ENCODE measurements around the gene DIP2A. TPM values are rescaled to one million over a fixed set of nuclear protein-coding genes. Genes with fewer than 3 reads are reported as not detected.

DIP2A gene
- total and polyA plus RNA-seq, 2 experiments from 2014 or later: 18.5 to 36.3 TPM

DNA sequence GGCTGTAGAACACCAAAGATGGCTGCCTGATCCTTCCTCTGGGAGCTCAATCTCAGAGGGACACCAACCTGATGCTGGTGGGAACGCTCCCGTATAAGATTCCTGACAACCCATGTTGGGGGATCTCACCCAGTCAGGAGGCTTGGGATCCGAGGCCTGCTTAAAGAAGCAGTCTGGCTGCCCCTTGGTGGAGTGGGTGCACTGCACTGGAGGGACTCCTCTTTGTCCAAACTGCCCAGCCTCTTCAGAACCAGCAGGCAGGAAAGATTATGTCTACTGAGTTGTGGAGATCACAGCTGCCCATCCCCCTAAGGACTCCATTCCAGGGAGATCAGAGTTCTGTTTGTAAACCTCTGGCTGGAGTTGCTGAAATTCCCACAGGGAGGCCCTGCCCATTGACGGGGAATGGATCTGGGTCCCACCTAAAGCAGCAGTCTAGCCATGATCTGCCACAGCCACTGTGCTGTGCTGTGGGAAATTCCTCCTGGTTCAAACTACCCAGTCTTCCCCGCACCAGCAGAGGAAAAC, 123.2 kb downstream of the DIP2A start (continued):
- TF ChIP-seq JUNB (IDR thresholded peaks at IDR 0.05; ENCODE audit: unreplicated experiment): no peak
- TF ChIP-seq, protein P1, sequence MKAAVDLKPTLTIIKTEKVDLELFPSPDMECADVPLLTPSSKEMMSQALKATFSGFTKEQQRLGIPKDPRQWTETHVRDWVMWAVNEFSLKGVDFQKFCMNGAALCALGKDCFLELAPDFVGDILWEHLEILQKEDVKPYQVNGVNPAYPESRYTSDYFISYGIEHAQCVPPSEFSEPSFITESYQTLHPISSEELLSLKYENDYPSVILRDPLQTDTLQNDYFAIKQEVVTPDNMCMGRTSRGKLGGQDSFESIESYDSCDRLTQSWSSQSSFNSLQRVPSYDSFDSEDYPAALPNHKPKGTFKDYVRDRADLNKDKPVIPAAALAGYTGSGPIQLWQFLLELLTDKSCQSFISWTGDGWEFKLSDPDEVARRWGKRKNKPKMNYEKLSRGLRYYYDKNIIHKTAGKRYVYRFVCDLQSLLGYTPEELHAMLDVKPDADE (IDR thresholded peaks at IDR 0.05): no peak
- TF ChIP-seq EZH2phosphoT487 (IDR thresholded peaks at IDR 0.05; ENCODE audit: unreplicated experiment): no peak
- no peak for TF ChIP-seq EZH2 (IDR thresholded peaks at IDR 0.05; ENCODE audit: low read depth, unreplicated experiment)
- no peak for TF ChIP-seq STAT1 (IDR thresholded peaks at IDR 0.05; ENCODE audit: unreplicated experiment)

DNA sequence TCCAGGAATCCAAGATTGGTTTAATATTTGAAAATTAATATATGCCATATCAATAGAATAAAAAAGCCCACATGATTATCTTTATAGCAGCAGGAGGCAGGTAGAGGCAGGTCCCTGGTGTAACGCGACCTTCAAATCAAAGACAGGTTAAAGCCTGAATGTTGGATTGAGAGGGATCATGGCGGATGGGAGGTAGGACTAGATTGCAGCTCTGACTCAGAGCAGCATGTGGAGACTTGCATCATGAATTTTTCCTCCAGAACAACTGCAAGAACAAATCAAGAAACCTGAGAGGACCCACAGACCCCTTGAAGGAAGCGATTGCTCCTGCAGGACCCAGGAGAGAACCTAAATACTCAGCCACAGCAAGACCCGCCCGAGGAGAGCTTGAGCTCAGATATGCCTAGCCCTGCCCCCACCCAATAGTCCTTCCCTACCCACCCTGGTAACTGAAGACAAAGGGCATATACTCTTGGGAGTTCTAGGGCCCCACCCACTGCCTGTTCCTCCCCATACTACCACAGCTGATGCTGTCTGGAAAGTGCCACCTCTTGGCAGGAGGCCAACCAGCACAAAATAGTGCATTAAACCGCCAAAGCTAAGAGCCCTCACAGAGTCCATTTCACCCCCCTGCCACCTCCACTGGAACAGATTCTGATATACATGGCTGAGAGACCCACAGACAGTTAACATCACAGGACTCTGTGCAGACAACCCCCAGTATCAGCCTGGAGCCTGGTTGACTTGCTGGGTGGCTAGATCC, 126.7 kb downstream of the DIP2A start:
- Histone ChIP-seq H3K79me2 (replicated peaks; ENCODE audit: insufficient read depth) (no peaks in the 10 kb centered on the region), H2AFZ (no peak overlapping the region)
- H3K9me3 Mint-ChIP-seq: peaks cover 68% of the 10 kb centered on the region
- TF ChIP-seq POLR2AphosphoS5 (IDR thresholded peaks at IDR 0.05; ENCODE audit: low read depth): no peak
- TF ChIP-seq REST (IDR thresholded peaks at IDR 0.05; ENCODE audit: unreplicated experiment): no peak
- TF ChIP-seq ZNF114 (CRISPR knock-in tag; IDR thresholded peaks at IDR 0.05): no peak
- TF ChIP-seq EZH2 (IDR thresholded peaks at IDR 0.05; ENCODE audit: low read depth, unreplicated experiment): no peak
- no peak for TF ChIP-seq CREB1 (CRISPR knock-in tag; IDR thresholded peaks at IDR 0.05; ENCODE audit: low read depth)
- TF ChIP-seq, protein P1 (IDR thresholded peaks at IDR 0.05): no peak
- TF ChIP-seq STAT1 (IDR thresholded peaks at IDR 0.05; ENCODE audit: unreplicated experiment): no peak
- no peak for TF ChIP-seq ZNF331 (CRISPR knock-in tag; IDR thresholded peaks at IDR 0.05; ENCODE audit: low read depth)
- TF ChIP-seq, protein P2, sequence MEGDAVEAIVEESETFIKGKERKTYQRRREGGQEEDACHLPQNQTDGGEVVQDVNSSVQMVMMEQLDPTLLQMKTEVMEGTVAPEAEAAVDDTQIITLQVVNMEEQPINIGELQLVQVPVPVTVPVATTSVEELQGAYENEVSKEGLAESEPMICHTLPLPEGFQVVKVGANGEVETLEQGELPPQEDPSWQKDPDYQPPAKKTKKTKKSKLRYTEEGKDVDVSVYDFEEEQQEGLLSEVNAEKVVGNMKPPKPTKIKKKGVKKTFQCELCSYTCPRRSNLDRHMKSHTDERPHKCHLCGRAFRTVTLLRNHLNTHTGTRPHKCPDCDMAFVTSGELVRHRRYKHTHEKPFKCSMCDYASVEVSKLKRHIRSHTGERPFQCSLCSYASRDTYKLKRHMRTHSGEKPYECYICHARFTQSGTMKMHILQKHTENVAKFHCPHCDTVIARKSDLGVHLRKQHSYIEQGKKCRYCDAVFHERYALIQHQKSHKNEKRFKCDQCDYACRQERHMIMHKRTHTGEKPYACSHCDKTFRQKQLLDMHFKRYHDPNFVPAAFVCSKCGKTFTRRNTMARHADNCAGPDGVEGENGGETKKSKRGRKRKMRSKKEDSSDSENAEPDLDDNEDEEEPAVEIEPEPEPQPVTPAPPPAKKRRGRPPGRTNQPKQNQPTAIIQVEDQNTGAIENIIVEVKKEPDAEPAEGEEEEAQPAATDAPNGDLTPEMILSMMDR (conservative IDR thresholded peaks at IDR 0.05; ENCODE audit: low read depth in 2 of 2): no peak
- no peak for TF ChIP-seq NANOG (IDR thresholded peaks at IDR 0.05; ENCODE audit: borderline replicate concordance)
- TF ChIP-seq EZH2phosphoT487 (IDR thresholded peaks at IDR 0.05; ENCODE audit: unreplicated experiment): no peak
- TF ChIP-seq JUNB (IDR thresholded peaks at IDR 0.05; ENCODE audit: unreplicated experiment): no peak

More for the DNA sequence above, 126.7 kb downstream of the DIP2A start:
- Histone ChIP-seq H3K4me2 (no peak overlapping the region), H3F3A (replicated peaks; ENCODE audit: low read depth) (no peaks in the 10 kb centered on the region), H3K36me3 (ENCODE audit: insufficient read depth) (no peaks in the 10 kb centered on the region; the same call in 1 of the 2 replicates), H3K9me2 (ENCODE audit: insufficient read depth) (no peaks in the 10 kb centered on the region), H3K27me3 (ENCODE audit: insufficient read depth) (no peaks in the 10 kb centered on the region), H4K20me1 (replicated peaks; ENCODE audit: insufficient read depth) (no peaks in the 10 kb centered on the region), H3K4me3 (no peak overlapping the region), H3K27ac (ENCODE audit: low read depth) (no peak overlapping the region), H3K4me1 (ENCODE audit: insufficient read depth) (no peaks in the 10 kb centered on the region)
- Mint-ChIP-seq H3K4me1 (no peaks in the 10 kb centered on the region), H3K27ac (no peak overlapping the region), H3K36me3 (ENCODE audit: low read depth) (peaks cover 18% of the 10 kb centered on the region; the same call in 2 of the 3 replicates), H3K27me3 (ENCODE audit: insufficient read depth, low read depth, poor library complexity) (no peaks in the 10 kb centered on the region), H3K4me3 (no peak overlapping the region)
- DNase-seq (ENCODE audit: low spot score): no peak
- no peak for ATAC-seq

All from GM23338 (cell line).